Putamen (tissue), 1 donor: ENCODE measurements around the gene LRRC27.
A peak's percentile ranks its signal among the peaks of the same experiment; 100 is the strongest.

Source experiments
- DNase-seq: peaks from one replicate; pipeline ENCODE4 v3.0.0-alpha.2; 2016; ENCODE audit warnings: low spot score

Gene LRRC27

GRCh38 chr10:132301371-132302330 lies 30.3 kb upstream of the LRRC27 start:
- DNase-seq, result no peak

- no peak for DNase-seq
Observed at GRCh38 chr10:132302421-132303310, 29.3 kb upstream of the LRRC27 start.

- DNase-seq, result no peak
Observed at GRCh38 chr10:132303361-132304115, 28.5 kb upstream of the LRRC27 start.

GRCh38 chr10:132304756-132305509 lies 27.1 kb upstream of the LRRC27 start:
- no peak for DNase-seq

- no peak for DNase-seq
Observed at GRCh38 chr10:132305654-132306342, 26.2 kb upstream of the LRRC27 start.

- no peak for DNase-seq
Observed at GRCh38 chr10:132306343-132306685, 25.7 kb upstream of the LRRC27 start.

- no peak for DNase-seq
Observed at GRCh38 chr10:132306864-132307751, 24.9 kb upstream of the LRRC27 start.

- peak; percentile 92 for DNase-seq
Observed at GRCh38 chr10:132307823-132308586, 24.0 kb upstream of the LRRC27 start, which contains the start of gene STK32C. STK32C (minus strand) TSS chr10:132307950; CDS start chr10:132307833, 117 bp downstream.

- DNase-seq, result no peak
Observed at GRCh38 chr10:132308587-132309470, 23.2 kb upstream of the LRRC27 start.

GRCh38 chr10:132309471-132309865 lies 22.5 kb upstream of the LRRC27 start:
- no peak for DNase-seq

GRCh38 chr10:132309879-132310591 lies 22.0 kb upstream of the LRRC27 start:
- no peak for DNase-seq

- no peak for DNase-seq
Observed at GRCh38 chr10:132310701-132311337, 21.2 kb upstream of the LRRC27 start.

GRCh38 chr10:132311338-132311939 lies 20.6 kb upstream of the LRRC27 start:
- DNase-seq, result no peak

- DNase-seq, result no peak
Observed at GRCh38 chr10:132313305-132313704, 18.7 kb upstream of the LRRC27 start.

GRCh38 chr10:132313865-132314264 lies 18.1 kb upstream of the LRRC27 start:
- DNase-seq, result no peak

GRCh38 chr10:132314336-132314735 lies 17.7 kb upstream of the LRRC27 start:
- DNase-seq, result no peak
